ENCODE data around the gene OR51A7. TPM values are rescaled to one million over a fixed set of nuclear protein-coding genes. Genes with fewer than 3 reads are reported as not detected.
"Not testable (repeated sequence)": the region's sequence is repeated elsewhere in the genome, so short reads cannot be mapped to it uniquely, and the experiment has no call there.

Gene OR51A7
- total RNA-seq, 1 experiment from 2014 or later = not detected

DNA sequence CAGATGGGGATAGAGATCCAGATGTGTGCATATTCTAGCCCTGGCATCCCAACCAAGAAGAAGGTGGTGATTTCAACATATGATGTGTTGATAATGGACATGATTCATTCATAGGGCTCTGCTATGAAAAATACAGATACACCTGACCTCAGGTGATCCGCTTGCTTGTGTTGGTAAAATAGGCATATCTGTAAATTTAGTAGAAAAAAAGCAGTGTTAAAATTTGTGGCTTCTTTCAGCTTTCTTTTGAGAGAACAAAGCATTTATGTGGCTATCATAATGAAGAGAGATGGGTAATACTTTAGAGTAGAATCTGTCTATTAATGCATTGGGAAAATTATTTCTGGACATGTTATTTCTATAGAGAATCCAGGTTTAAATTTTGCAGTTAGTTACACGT, 52.0 kb downstream of the OR51A7 start, which contains the start of gene OR51A2:
OR51A2 (minus strand) TSS at position 101 of the 400 bp plus-strand sequence; CDS start at position 101, 0 bp downstream.
- not testable (repeated sequence) for DNase-seq (ENCODE audit: low read depth)

DNA sequence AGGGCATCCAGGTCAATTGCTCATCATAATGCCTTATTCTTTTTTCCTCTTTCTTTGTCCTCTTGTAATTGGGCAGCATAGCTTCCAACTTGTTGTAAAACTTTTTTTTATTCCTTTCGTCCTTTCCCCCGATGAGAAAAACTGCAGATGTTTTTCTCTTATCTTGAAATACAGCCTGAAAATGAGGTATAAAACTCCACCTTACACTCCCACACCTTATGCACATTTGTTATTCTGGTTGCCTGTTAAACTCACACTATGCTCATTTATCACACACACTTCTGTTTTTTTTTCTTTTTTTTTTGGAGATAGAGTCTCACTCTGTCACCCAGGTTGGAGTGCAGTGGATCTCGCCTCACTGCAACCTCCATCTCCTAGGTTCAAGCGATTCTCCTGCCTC, 53.8 kb downstream of the OR51A7 start:
- no peak for DNase-seq (ENCODE audit: low read depth)

Other genes starting within 250 kb of the OR51A7 start
- gene OR51E2, start 205.9 kb upstream of the OR51A7 start, total RNA-seq (2014; rRNA removed; shearing (Covaris generic)) = 0.06 TPM in 1 of 2 replicates, not detected in the other
- not detected in 2 replicates for gene MMP26, start 199.0 kb upstream of the OR51A7 start, total RNA-seq (2014; rRNA removed; shearing (Covaris generic))
- gene OR51F1, start 133.8 kb upstream of the OR51A7 start, total RNA-seq (2014; rRNA removed; shearing (Covaris generic)) = not detected in 2 replicates
- not detected in 2 replicates for gene OR52R1, start 99.4 kb upstream of the OR51A7 start, total RNA-seq (2014; rRNA removed; shearing (Covaris generic))
- gene OR51F2, start 82.5 kb upstream of the OR51A7 start, total RNA-seq (2014; rRNA removed; shearing (Covaris generic)) = not detected in 2 replicates
- gene OR51S1, start 54.6 kb upstream of the OR51A7 start, total RNA-seq (2014; rRNA removed; shearing (Covaris generic)) = not detected in 2 replicates
- not detected in 2 replicates for gene OR51T1, start 21.9 kb upstream of the OR51A7 start, total RNA-seq (2014; rRNA removed; shearing (Covaris generic))
- gene OR51G2, start 15.6 kb downstream of the OR51A7 start, total RNA-seq (2014; rRNA removed; shearing (Covaris generic)) = not detected in 2 replicates
- not detected in 2 replicates for gene OR51G1, start 20.6 kb downstream of the OR51A7 start, total RNA-seq (2014; rRNA removed; shearing (Covaris generic))
- gene OR51A4, start 43.8 kb downstream of the OR51A7 start, total RNA-seq (2014; rRNA removed; shearing (Covaris generic)) = not detected in 2 replicates
- not detected in 2 replicates for gene OR51A2, start 51.9 kb downstream of the OR51A7 start, total RNA-seq (2014; rRNA removed; shearing (Covaris generic))
- gene OR51L1, start 91.1 kb downstream of the OR51A7 start, total RNA-seq (2014; rRNA removed; shearing (Covaris generic)) = not detected in 2 replicates
- gene OR52J3, start 142.7 kb downstream of the OR51A7 start, total RNA-seq (2014; rRNA removed; shearing (Covaris generic)) = not detected in 2 replicates
- gene OR52E2, start 155.8 kb downstream of the OR51A7 start, total RNA-seq (2014; rRNA removed; shearing (Covaris generic)) = not detected in 2 replicates
- not detected in 2 replicates for gene OR52E1, start 165.8 kb downstream of the OR51A7 start, total RNA-seq (2014; rRNA removed; shearing (Covaris generic))
- not detected in 2 replicates for gene OR52A5, start 234.6 kb downstream of the OR51A7 start, total RNA-seq (2014; rRNA removed; shearing (Covaris generic))

All from Daoy (cell line).